T47D (cell line): Measurements from ENCODE around the gene ARHGEF19.
"Not testable (repeated sequence)": the region's sequence is repeated elsewhere in the genome, so short reads cannot be mapped to it uniquely, and the experiment has no call there.

Experiments used
- DNase-seq, 2 experiments: peaks; one replicate each; pipeline versions ENCODE4 v3.0.0 to v3.0.0-alpha.2; 2011 to 2012; ENCODE audit warnings: low read depth in 1 of 2, low spot score in 1 of 2
- JUND ChIP-seq: IDR thresholded peaks from 2 replicates; pipeline ENCODE4 v1.6.1; 2012; ENCODE audit warnings: low read depth
- in situ Hi-C: cut with HindIII; loops from 2 replicates; pipeline ENCODE4 v1.10.0; 2016; ENCODE audit warnings: low sequenced_read_pairs, low pct_unique_long_range_greater_than_20kb

ARHGEF19 gene

GRCh38 chr1:16226129-16226489 lies 13.7 kb upstream of the ARHGEF19 start:
- in situ Hi-C loops, result no loop called here
- no peak for DNase-seq
- no peak for TF ChIP-seq JUND

GRCh38 chr1:16224472-16224871 lies 12.0 kb upstream of the ARHGEF19 start:
- in situ Hi-C loops, result no loop called here
- no peak for TF ChIP-seq JUND
- no peak for DNase-seq

GRCh38 chr1:16222716-16223115 lies 10.3 kb upstream of the ARHGEF19 start:
- in situ Hi-C loops, result not testable (repeated sequence)

GRCh38 chr1:16221499-16221898 lies 9.0 kb upstream of the ARHGEF19 start:
- in situ Hi-C loops, result no loop called here
- TF ChIP-seq JUND, result no peak

More at GRCh38 chr1:16222716-16223115, 10.3 kb upstream of the ARHGEF19 start:
- not testable (repeated sequence) for DNase-seq

GRCh38 chr1:16219968-16220500 lies 7.6 kb upstream of the ARHGEF19 start:
- TF ChIP-seq JUND, result no peak
- in situ Hi-C loops, result no loop called here
- DNase-seq, result no peak

More at GRCh38 chr1:16221499-16221898, 9.0 kb upstream of the ARHGEF19 start:
- no peak for DNase-seq

GRCh38 chr1:16218674-16219071 lies 6.2 kb upstream of the ARHGEF19 start:
- no peak for DNase-seq

GRCh38 chr1:16218014-16218673 lies 5.7 kb upstream of the ARHGEF19 start:
- no peak for TF ChIP-seq JUND
- DNase-seq, result no peak
- in situ Hi-C loops, result no loop called here

More at GRCh38 chr1:16218674-16219071, 6.2 kb upstream of the ARHGEF19 start:
- TF ChIP-seq JUND, result no peak
- in situ Hi-C loops, result no loop called here

GRCh38 chr1:16217061-16217785 lies 4.8 kb upstream of the ARHGEF19 start:
- in situ Hi-C loops, result no loop called here
- TF ChIP-seq JUND, result no peak
- DNase-seq, result peak; percentile 66 to 98

- no peak for TF ChIP-seq JUND
- DNase-seq, result peak; percentile 31 to 93
- in situ Hi-C loops, result no loop called here
Observed at GRCh38 chr1:16215882-16216753, 3.7 kb upstream of the ARHGEF19 start.

GRCh38 chr1:16215240-16215639 lies 2.8 kb upstream of the ARHGEF19 start:
- in situ Hi-C loops, result not testable (repeated sequence)

GRCh38 chr1:16213544-16213943 lies 1.1 kb upstream of the ARHGEF19 start:
- DNase-seq, in situ Hi-C loops: not testable (repeated sequence)

More at GRCh38 chr1:16215240-16215639, 2.8 kb upstream of the ARHGEF19 start:
- not testable (repeated sequence) for DNase-seq

- in situ Hi-C loops, result no loop called here
Observed at GRCh38 chr1:16213013-16213412, 561 bp upstream of the ARHGEF19 start.

More at GRCh38 chr1:16213013-16213412, 561 bp upstream of the ARHGEF19 start:
- TF ChIP-seq JUND, result no peak
- no peak for DNase-seq
